IMR-90 (cell line): Measurements from ENCODE around the gene CTDP1. TPM values are rescaled to one million over a fixed set of nuclear protein-coding genes. Genes with fewer than 3 reads are reported as not detected.

Experiments used
- ATAC-seq: fragments of 200-7000 bp; cut with Tn5 transposase; 2 replicates; pipeline ENCODE4 v1.9.1; 2020; ENCODE audit warnings: low read depth, mild to moderate bottlenecking, moderate library complexity
- BruUV-seq: library from RNA; stranded (reverse); fragments of 400-500 nt; replicated peaks from 2 replicates; lab custom pipeline; 2021; lab: Mats Ljungman, UMichigan
- CTCF ChIA-PET: fragments of 300-600 bp; formaldehyde crosslinking; extraction: SDS; loops from one replicate; lab custom pipeline; 2021; ENCODE audit warnings: antibody characterized with exemption; lab: Yijun Ruan, JAX
- POLR2A ChIA-PET: fragments of 300-600 bp; sonication (Branson Sonifier 250); formaldehyde crosslinking; loops from one replicate; lab custom pipeline; 2022; ENCODE audit warnings: antibody characterized with exemption; ENCODE audit not compliant: unreplicated experiment; lab: Charles Lee
- DNase-seq: peaks from one replicate; pipeline ENCODE4 v3.0.0; 2013
- H2AFZ ChIP-seq: replicated peaks from 2 replicates; pipeline ENCODE3; 2013; ENCODE audit warnings: low read length, mild to moderate bottlenecking; ENCODE audit not compliant: poor library complexity
- H2AK5ac ChIP-seq: 2 replicates; pipeline ENCODE4 v1.6.1; 2013; ENCODE audit warnings: low read depth, low read length, inconsistent platforms
- H2AK9ac ChIP-seq: replicated peaks from 2 replicates; pipeline ENCODE3; 2013; ENCODE audit warnings: mild to moderate bottlenecking, low read depth, low read length, moderate library complexity; ENCODE audit not compliant: poor library complexity
- H2BK120ac ChIP-seq: 2 replicates; pipeline ENCODE4 v1.6.1; 2013; ENCODE audit warnings: low read depth, low read length, inconsistent platforms
- H2BK15ac ChIP-seq: 3 replicates; pipeline ENCODE4 v1.6.1; 2013; ENCODE audit warnings: low read depth, low read length, inconsistent platforms
- H2BK20ac ChIP-seq: 2 replicates; pipeline ENCODE4 v1.6.1; 2013; ENCODE audit warnings: low read depth, mild to moderate bottlenecking, inconsistent platforms, low read length, moderate library complexity
- H2BK5ac ChIP-seq: 2 replicates; pipeline ENCODE4 v1.6.1; 2013; ENCODE audit warnings: mild to moderate bottlenecking, low read depth, low read length, inconsistent platforms; ENCODE audit not compliant: poor library complexity, severe bottlenecking
- H3K14ac ChIP-seq: replicated peaks from 2 replicates; pipeline ENCODE4 v1.6.1; 2013; ENCODE audit warnings: low read depth, low read length, inconsistent platforms
- H3K18ac ChIP-seq: 2 replicates; pipeline ENCODE4 v1.6.1; 2013; ENCODE audit warnings: low read depth, low read length, control low read depth
- H3K23ac ChIP-seq: 2 replicates; pipeline ENCODE4 v1.6.1; 2013; ENCODE audit warnings: low read depth, low read length, inconsistent platforms
- H3K27ac ChIP-seq: 2 replicates; pipeline ENCODE4 v1.5.1; 2013; ENCODE audit warnings: mild to moderate bottlenecking, control low read depth, low read length; ENCODE audit not compliant: insufficient read depth
- H3K27me3 ChIP-seq: 2 replicates; pipeline ENCODE4 v1.6.1; 2013; ENCODE audit warnings: low read length; ENCODE audit not compliant: control insufficient read depth, insufficient read depth
- H3K36me3 ChIP-seq: 2 replicates; pipeline ENCODE4 v1.6.1; 2013; ENCODE audit warnings: low read length, mixed read lengths; ENCODE audit not compliant: control insufficient read depth, insufficient read depth
- H3K4ac ChIP-seq: 2 replicates; pipeline ENCODE4 v1.6.1; 2013; ENCODE audit warnings: low read depth, low read length, inconsistent platforms
- H3K4me1 ChIP-seq: 2 replicates; pipeline ENCODE4 v1.6.1; 2013; ENCODE audit warnings: low read length, mixed read lengths; ENCODE audit not compliant: control insufficient read depth, insufficient read depth
- H3K4me2 ChIP-seq: 2 replicates; pipeline ENCODE4 v1.6.1; 2013; ENCODE audit warnings: low read depth, mild to moderate bottlenecking, control low read depth, low read length, moderate library complexity
- H3K4me3 ChIP-seq: 2 replicates; pipeline ENCODE4 v1.5.1; 2013; ENCODE audit warnings: low read depth, mild to moderate bottlenecking, control low read depth, low read length, moderate library complexity; ENCODE audit not compliant: insufficient read depth
- H3K56ac ChIP-seq: 2 replicates; pipeline ENCODE4 v1.6.1; 2013; ENCODE audit warnings: low read length, inconsistent platforms; ENCODE audit not compliant: insufficient read depth; ENCODE audit errors: extremely low read depth
- H3K79me1 ChIP-seq, 2 experiments: 2 replicates each; pipeline ENCODE4 v1.6.1; 2013; ENCODE audit warnings: low read length in 2 of 2, inconsistent platforms in 1 of 2, low read depth in 1 of 2
- H3K9ac ChIP-seq: 2 replicates; pipeline ENCODE4 v1.6.1; 2013; ENCODE audit warnings: low read depth, low read length, control low read depth
- H3K9me1 ChIP-seq: 2 replicates; pipeline ENCODE4 v1.6.1; 2013; ENCODE audit warnings: low read length, inconsistent platforms; ENCODE audit not compliant: insufficient read depth
- H3K9me3 ChIP-seq: 2 replicates; pipeline ENCODE4 v1.6.1; 2013; ENCODE audit warnings: low read length; ENCODE audit not compliant: control insufficient read depth, insufficient read depth
- H4K20me1 ChIP-seq: 2 replicates; pipeline ENCODE4 v1.6.1; 2013; ENCODE audit warnings: low read length, inconsistent platforms; ENCODE audit not compliant: insufficient read depth
- H4K5ac ChIP-seq: 2 replicates; pipeline ENCODE4 v1.6.1; 2013; ENCODE audit warnings: mild to moderate bottlenecking, low read depth, low read length, control low read depth
- H4K8ac ChIP-seq, 2 experiments: 2 replicates each; pipeline ENCODE4 v1.6.1; 2013; ENCODE audit warnings: low read depth in 2 of 2, low read length in 2 of 2, control low read depth in 1 of 2, inconsistent platforms in 1 of 2
- H4K91ac ChIP-seq: 2 replicates; pipeline ENCODE4 v1.6.1; 2013; ENCODE audit warnings: low read depth, low read length, inconsistent platforms; ENCODE audit not compliant: insufficient read depth
- BHLHE40 ChIP-seq: fragments of 150-350 bp; IDR thresholded peaks from 2 replicates; pipeline ENCODE4 v1.6.1; 2016; ENCODE audit warnings: mild to moderate bottlenecking, low read depth, low read length
- CEBPB ChIP-seq: IDR thresholded peaks from 2 replicates; pipeline ENCODE4 v1.6.1; 2012; ENCODE audit warnings: low read depth, low read length, improper control_type of control experiment
- CHD1 ChIP-seq: IDR thresholded peaks from 2 replicates; pipeline ENCODE4 v1.6.1; 2012; ENCODE audit warnings: low read depth, low read length, improper control_type of control experiment
- CTCF ChIP-seq: conservative IDR thresholded peaks from 2 replicates; pipeline ENCODE4 v1.5.1; 2012; ENCODE audit warnings: mild to moderate bottlenecking, low read depth, low read length, improper control_type of control experiment
- ELK1 ChIP-seq: fragments of 150-350 bp; IDR thresholded peaks from 2 replicates; pipeline ENCODE4 v1.6.1; 2016; ENCODE audit warnings: low read depth, mild to moderate bottlenecking, low read length, moderate library complexity, borderline replicate concordance
- FOS ChIP-seq: fragments of 150-350 bp; IDR thresholded peaks from 2 replicates; pipeline ENCODE4 v1.6.1; 2016; ENCODE audit warnings: low read depth, low read length
- MAFK ChIP-seq: IDR thresholded peaks from 2 replicates; pipeline ENCODE4 v1.6.1; 2012; ENCODE audit warnings: low read depth, low read length, improper control_type of control experiment
- MAZ ChIP-seq: IDR thresholded peaks from 2 replicates; pipeline ENCODE4 v1.6.1; 2012; ENCODE audit warnings: low read depth, mild to moderate bottlenecking, low read length, improper control_type of control experiment, moderate library complexity, borderline replicate concordance
- MXI1 ChIP-seq: IDR thresholded peaks from 2 replicates; pipeline ENCODE4 v1.6.1; 2012; ENCODE audit warnings: low read depth, mild to moderate bottlenecking, low read length, moderate library complexity, borderline replicate concordance
- NFE2L2 ChIP-seq: fragments of 150-350 bp; IDR thresholded peaks from 2 replicates; pipeline ENCODE4 v1.6.1; 2016; ENCODE audit warnings: low read depth, mild to moderate bottlenecking, low read length
- POLR2A ChIP-seq: IDR thresholded peaks from 2 replicates; pipeline ENCODE4 v1.6.1; 2012; ENCODE audit warnings: mild to moderate bottlenecking, low read depth, low read length
- RAD21 ChIP-seq: IDR thresholded peaks from 2 replicates; pipeline ENCODE4 v1.6.1; 2012; ENCODE audit warnings: low read length, improper control_type of control experiment
- RCOR1 ChIP-seq: IDR thresholded peaks from 2 replicates; pipeline ENCODE4 v1.6.1; 2012; ENCODE audit warnings: mild to moderate bottlenecking, low read length, improper control_type of control experiment; ENCODE audit not compliant: insufficient replicate concordance
- RFX5 ChIP-seq: IDR thresholded peaks from 2 replicates; pipeline ENCODE4 v1.8.0; 2012; ENCODE audit warnings: low read depth, mild to moderate bottlenecking, low read length, moderate library complexity
- SMC3 ChIP-seq: fragments of 150-350 bp; IDR thresholded peaks from 2 replicates; pipeline ENCODE4 v1.6.1; 2016; ENCODE audit warnings: low read depth, mild to moderate bottlenecking, antibody characterized with exemption, low read length, moderate library complexity
- WGBS, 2 experiments: methylation state at CpG; one replicate each; pipeline versions ENCODE4 v1.1.5 to v1.1.7; 2013; ENCODE audit warnings: missing lambda C conversion rate in 2 of 2; ENCODE audit not compliant: insufficient read length in 1 of 2; ENCODE audit errors: extremely low coverage in 2 of 2; 5-methylcytosine and 5-hydroxymethylcytosine counted together
- dilution Hi-C: fragments of 300-500 bp; cut with HindIII; formaldehyde crosslinking; loops from one replicate; pipeline ENCODE4 v1.14.3; 2018; ENCODE audit warnings: low sequenced_read_pairs; ENCODE audit not compliant: unreplicated experiment
- in situ Hi-C: fragments of 300-500 bp; cut with MboI; formaldehyde crosslinking; loops from 3 replicates; pipeline ENCODE4 v1.14.3; 2019; ENCODE audit warnings: low sequenced_read_pairs, inconsistent platforms, mixed read lengths
- intact Hi-C: fragments of 100-400 bp; cut with micrococcal nuclease; formaldehyde crosslinking; loops from 2 replicates; pipeline ENCODE4 v1.10.0; 2022
- polyA plus RNA-seq, 3 experiments: library from polyadenylated mRNA; depleted of rRNA; stranded (reverse); fragments of >200 nt; gene quantifications; 2 replicates each; pipeline ENCODE4 v1.2.3, GENCODE V29; 2012; ENCODE audit warnings: low replicate concordance in 1 of 3
- total RNA-seq: library from RNA; depleted of rRNA; stranded (reverse); fragments of >200 nt; gene quantifications from 2 replicates; pipeline ENCODE4 v1.2.3, GENCODE V29; 2012
- TF ChIP-seq, protein P1 (sequence below): fragments of 150-350 bp; IDR thresholded peaks from 2 replicates; pipeline ENCODE4 v1.6.1; 2017; ENCODE audit warnings: mild to moderate bottlenecking, antibody characterized with exemption, low read length, low read depth

CTDP1 gene
- total and polyA plus RNA-seq, 2 of the 4 experiments (the other 2 are of a cell fraction): 13.4 to 17.6 TPM

DNA sequence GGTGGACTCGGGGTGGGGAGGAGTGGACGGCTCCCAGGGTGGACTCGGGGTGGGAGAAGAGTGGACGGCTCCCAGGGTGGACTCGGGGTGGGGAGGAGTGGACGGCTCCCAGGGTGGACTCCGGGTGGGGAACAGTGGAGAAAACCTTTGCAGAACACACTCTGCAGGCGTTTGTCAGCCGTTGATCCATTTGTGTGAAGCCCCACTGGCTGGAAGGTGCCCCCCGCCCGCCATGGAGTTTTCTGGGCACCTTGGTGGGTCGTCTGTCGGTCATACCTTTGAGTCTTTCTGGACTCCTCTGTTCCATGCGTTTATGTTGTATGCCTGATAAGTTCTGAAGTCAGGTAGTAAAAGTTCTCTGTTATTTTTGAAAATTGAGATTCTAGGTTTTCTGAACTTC lies 12.5 kb downstream of the CTDP1 start:
- Histone ChIP-seq H3K23ac (no peak overlapping the region), H2AK9ac (no peak overlapping the region), H2AK5ac (no peak overlapping the region), H3K14ac (no peak overlapping the region), H2BK15ac (no peak overlapping the region), H4K8ac (no peak overlapping the region), H2BK120ac (no peak overlapping the region), H3K4ac (no peak overlapping the region), H2BK5ac (no peak overlapping the region), H3K27me3 (no peaks in the 10 kb centered on the region), H3K18ac (no peak overlapping the region), H3K4me3 (no peak overlapping the region), H3K27ac (no peak overlapping the region), H3K56ac (no peak overlapping the region), H3K79me1 (peaks cover 18 to 65% of the 10 kb centered on the region in 2 experiments), H3K4me1 (peaks cover 17% of the 10 kb centered on the region), H3K9ac (no peak overlapping the region), H2AFZ (no peak overlapping the region), H3K36me3 (peaks cover 12% of the 10 kb centered on the region), H3K9me3 (no peaks in the 10 kb centered on the region), H2BK20ac (no peak overlapping the region), H4K20me1 (peaks cover 66% of the 10 kb centered on the region), H4K91ac (no peak overlapping the region), H3K9me1 (peaks cover 17% of the 10 kb centered on the region), H3K4me2 (no peak overlapping the region), H4K5ac (no peak overlapping the region)
- WGBS, 2 experiments: 92% methylated on average over 5 of the region's 14 CpGs; no CpG with 5 or more reads in 1 of the 2 experiments
- dilution Hi-C loops (no loop called here), intact Hi-C loops (loop anchor here (10.0 kb wide), 1 partner anchor 343 kb away; the partner anchor contains the start of gene RBFA), in situ Hi-C loops (no loop called here)
- POLR2A ChIA-PET: no interaction called here
- TF ChIP-seq ELK1 (no peak), BHLHE40 (no peak), FOS (no peak), SMC3 (no peak), RCOR1 (no peak), CHD1 (no peak), POLR2A (no peak), RAD21 (no peak), NFE2L2 (no peak), MXI1 (no peak), MAZ (no peak), MAFK (no peak), CEBPB (no peak), RFX5 (no peak), CTCF (no peak)
- TF ChIP-seq, protein P1, sequence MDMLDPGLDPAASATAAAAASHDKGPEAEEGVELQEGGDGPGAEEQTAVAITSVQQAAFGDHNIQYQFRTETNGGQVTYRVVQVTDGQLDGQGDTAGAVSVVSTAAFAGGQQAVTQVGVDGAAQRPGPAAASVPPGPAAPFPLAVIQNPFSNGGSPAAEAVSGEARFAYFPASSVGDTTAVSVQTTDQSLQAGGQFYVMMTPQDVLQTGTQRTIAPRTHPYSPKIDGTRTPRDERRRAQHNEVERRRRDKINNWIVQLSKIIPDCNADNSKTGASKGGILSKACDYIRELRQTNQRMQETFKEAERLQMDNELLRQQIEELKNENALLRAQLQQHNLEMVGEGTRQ: no peak
- no TSS peak for BruUV-seq
- no peak for ATAC-seq
- no peak for DNase-seq
- CTCF ChIA-PET: no interaction called here
